ENCODE results near the gene MSI1.

The MSI1 gene

GRCh38 chr12:120368789-120369602 lies at the start of gene MSI1:
MSI1 (minus strand) TSS chr12:120369164; CDS start chr12:120369091, 73 bp downstream.
- no peak for DNase-seq (ENCODE audit: low spot score)

- no peak for DNase-seq (ENCODE audit: low spot score)
These were observed 49.1 kb upstream of the MSI1 start for GRCh38 chr12:120417917-120418580.

- no peak for DNase-seq (ENCODE audit: low spot score)
These were observed 47.7 kb upstream of the MSI1 start for GRCh38 chr12:120416490-120417216.

- no peak for DNase-seq (ENCODE audit: low spot score)
These were observed 45.1 kb upstream of the MSI1 start for GRCh38 chr12:120413901-120414695.

GRCh38 chr12:120412421-120412820 lies 43.5 kb upstream of the MSI1 start:
- DNase-seq (ENCODE audit: low spot score): no peak

- no peak for DNase-seq (ENCODE audit: low spot score)
These were observed 39.8 kb upstream of the MSI1 start for GRCh38 chr12:120408771-120409170.

GRCh38 chr12:120406553-120406952 lies 37.6 kb upstream of the MSI1 start:
- DNase-seq (ENCODE audit: low spot score): no peak

- no peak for DNase-seq (ENCODE audit: low spot score)
These were observed 37.1 kb upstream of the MSI1 start for GRCh38 chr12:120406069-120406468.

GRCh38 chr12:120404271-120404670 lies 35.3 kb upstream of the MSI1 start:
- no peak for DNase-seq (ENCODE audit: low spot score)

- DNase-seq (ENCODE audit: low spot score): no peak
These were observed 34.9 kb upstream of the MSI1 start for GRCh38 chr12:120403869-120404268.

GRCh38 chr12:120402217-120402616 lies 33.3 kb upstream of the MSI1 start:
- no peak for DNase-seq (ENCODE audit: low spot score)

- DNase-seq (ENCODE audit: low spot score): peak; percentile 37
These were observed 30.6 kb upstream of the MSI1 start for GRCh38 chr12:120399531-120399930.

- no peak for DNase-seq (ENCODE audit: low spot score)
These were observed 29.0 kb upstream of the MSI1 start for GRCh38 chr12:120397824-120398540.

- no peak for DNase-seq (ENCODE audit: low spot score)
These were observed 25.8 kb upstream of the MSI1 start for GRCh38 chr12:120394483-120395367.

- no peak for DNase-seq (ENCODE audit: low spot score)
These were observed 21.7 kb upstream of the MSI1 start for GRCh38 chr12:120390540-120391120.

- no peak for DNase-seq (ENCODE audit: low spot score)
These were observed 19.9 kb upstream of the MSI1 start for GRCh38 chr12:120388691-120389481.

GRCh38 chr12:120381752-120382419 lies 12.9 kb upstream of the MSI1 start:
- DNase-seq (ENCODE audit: low spot score): no peak

- DNase-seq (ENCODE audit: low spot score): no peak
These were observed 9.1 kb upstream of the MSI1 start for GRCh38 chr12:120378036-120378435.

GRCh38 chr12:120377611-120378010 lies 8.6 kb upstream of the MSI1 start:
- DNase-seq (ENCODE audit: low spot score): no peak
